ES-I3 (cell line): ENCODE measurements around the gene ANP32B.
"Not testable (repeated sequence)": the region's sequence is repeated elsewhere in the genome, so short reads cannot be mapped to it uniquely, and the experiment has no call there.

Experiments used
- H3K36me3 ChIP-seq: 2 replicates; pipeline ENCODE4 v1.6.1; 2013; ENCODE audit warnings: mild to moderate bottlenecking, low read length, control low read depth, moderate library complexity; ENCODE audit not compliant: insufficient read depth
- H3K4me1 ChIP-seq: 2 replicates; pipeline ENCODE4 v1.6.1; 2013; ENCODE audit warnings: mild to moderate bottlenecking, control low read depth, low read length; ENCODE audit not compliant: insufficient read depth
- H3K9ac ChIP-seq: 2 replicates; pipeline ENCODE4 v1.6.1; 2013; ENCODE audit warnings: low read depth, mild to moderate bottlenecking, low read length, moderate library complexity
- H3K9me3 ChIP-seq: 2 replicates; pipeline ENCODE4 v1.6.1; 2013; ENCODE audit warnings: mild to moderate bottlenecking, low read length, moderate library complexity; ENCODE audit not compliant: control insufficient read depth, insufficient read depth

The ANP32B gene

GRCh38 chr9:98017306-98017705, 34.2 kb downstream of the ANP32B start:
- H3K9ac ChIP-seq: no peak overlapping the region
- H3K4me1 ChIP-seq: no peaks in the 10 kb centered on the region
- no peaks in the 10 kb centered on the region for H3K9me3 ChIP-seq
- peaks cover 17% of the 10 kb centered on the region for H3K36me3 ChIP-seq

DNA sequence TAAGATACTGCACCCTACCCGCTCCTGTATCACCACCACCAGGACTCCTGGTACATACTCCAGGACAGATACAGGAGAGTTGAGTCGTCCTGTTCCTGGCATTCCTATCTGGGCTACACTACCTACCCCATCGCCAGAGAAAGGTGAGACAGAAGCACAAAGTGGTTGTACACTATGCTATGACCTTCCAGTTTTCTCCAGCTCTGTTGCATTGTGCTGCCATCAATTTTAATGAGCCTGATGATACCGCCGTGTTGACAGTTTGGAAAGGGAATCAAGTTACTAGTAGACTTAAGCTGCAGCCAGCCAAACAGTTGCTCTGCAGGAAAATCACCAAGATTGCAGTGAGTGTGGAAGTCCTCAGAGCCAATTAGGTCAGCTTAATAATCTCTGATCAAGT, 35.2 kb downstream of the ANP32B start:
- no peak overlapping the region for H3K9ac ChIP-seq
- no peaks in the 10 kb centered on the region for H3K9me3 ChIP-seq
- peaks cover 15% of the 10 kb centered on the region for H3K36me3 ChIP-seq
- H3K4me1 ChIP-seq: no peaks in the 10 kb centered on the region

GRCh38 chr9:98019098-98019497, 36.0 kb downstream of the ANP32B start:
- no peak overlapping the region for H3K9ac ChIP-seq
- H3K9me3 ChIP-seq: no peaks in the 10 kb centered on the region
- H3K36me3 ChIP-seq: peaks cover 9% of the 10 kb centered on the region
- no peaks in the 10 kb centered on the region for H3K4me1 ChIP-seq

DNA sequence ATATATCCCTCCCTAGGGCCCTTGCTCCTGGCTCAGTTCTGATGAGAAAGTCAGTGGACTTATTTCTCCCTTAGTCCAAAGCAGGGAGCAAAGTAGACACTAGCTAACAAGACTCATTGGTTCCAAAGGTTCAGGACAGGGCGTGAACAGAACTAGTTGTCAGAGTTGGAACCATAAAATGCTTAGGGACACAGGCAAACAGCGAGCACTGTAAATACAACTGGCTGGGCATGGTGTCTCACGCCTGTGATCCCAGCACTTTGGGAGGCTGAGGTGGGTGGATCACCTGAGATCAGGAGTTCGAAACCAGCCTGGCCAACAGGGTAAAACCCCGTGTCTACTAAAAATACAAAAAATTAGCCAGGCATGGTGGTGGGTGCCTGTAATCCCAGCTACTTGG, 36.7 kb downstream of the ANP32B start:
- not testable (repeated sequence) for H3K36me3 ChIP-seq, H3K9me3 ChIP-seq, H3K9ac ChIP-seq, H3K4me1 ChIP-seq

GRCh38 chr9:98020476-98021145, 37.5 kb downstream of the ANP32B start:
- Histone ChIP-seq H3K9ac (no peak overlapping the region), H3K36me3 (peaks cover 7% of the 10 kb centered on the region), H3K4me1 (no peaks in the 10 kb centered on the region), H3K9me3 (no peaks in the 10 kb centered on the region)

DNA sequence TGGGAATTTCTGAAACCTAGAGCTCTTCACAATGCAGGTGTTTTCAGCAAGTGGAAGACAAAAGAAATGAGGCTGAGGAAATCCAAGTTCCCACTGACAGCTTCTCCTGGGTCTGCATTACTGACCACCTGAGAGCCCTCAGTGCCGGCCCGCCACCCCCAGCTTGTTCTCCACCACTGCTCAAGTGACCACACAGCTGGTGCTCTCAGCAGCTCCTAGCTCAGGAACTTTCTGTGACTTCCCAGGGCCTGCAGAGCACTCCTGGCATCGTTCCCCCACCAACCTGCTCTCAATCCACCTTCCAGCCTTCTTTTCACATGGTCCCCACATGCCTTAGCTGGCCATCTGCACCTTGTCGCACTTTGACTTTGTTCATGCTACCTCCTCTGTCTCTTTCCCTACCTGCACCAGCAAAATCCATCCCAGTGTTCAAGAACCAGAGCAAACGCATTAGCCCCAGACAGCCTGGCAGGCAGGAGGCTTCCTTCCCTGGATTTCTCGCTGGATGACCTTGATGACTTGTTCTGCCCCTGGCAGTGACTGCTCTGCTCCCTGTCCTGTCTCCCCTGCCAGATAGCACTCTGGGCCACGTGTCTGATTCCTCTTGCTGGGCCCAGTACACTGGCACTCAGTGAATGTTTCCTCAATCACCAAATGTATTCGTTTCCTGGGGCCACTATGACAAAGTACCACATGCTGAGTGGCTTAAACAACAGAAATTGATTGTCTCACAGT, 38.3 kb downstream of the ANP32B start:
- Histone ChIP-seq H3K9ac (no peak overlapping the region), H3K4me1 (0 out of 2 replicates have a peak, but pooled peaks cover 5% of the 10 kb centered on the region), H3K9me3 (no peaks in the 10 kb centered on the region), H3K36me3 (peaks cover 4% of the 10 kb centered on the region; the same call in 1 of the 2 replicates)

DNA sequence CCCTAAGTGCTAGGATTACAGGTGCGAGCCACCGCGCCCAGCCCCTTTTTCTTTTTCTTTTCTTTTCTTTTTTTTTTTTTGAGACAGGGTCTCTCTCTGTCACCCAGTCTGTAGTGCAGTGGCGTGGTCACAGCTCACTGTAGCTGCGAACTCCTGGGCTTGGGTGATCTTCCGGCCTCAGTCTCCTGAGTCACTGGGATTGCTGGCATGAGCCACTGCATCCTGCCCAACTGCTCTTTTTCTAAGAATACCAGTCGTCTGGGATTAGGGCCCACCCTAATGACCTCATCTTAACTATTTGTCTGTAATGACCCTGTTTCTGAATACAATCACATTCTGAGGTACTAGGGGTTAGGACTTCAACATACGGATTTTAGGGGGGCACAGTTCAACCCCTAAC, 39.3 kb downstream of the ANP32B start:
- no peaks in the 10 kb centered on the region for H3K9me3 ChIP-seq
- no peak overlapping the region for H3K9ac ChIP-seq
- H3K36me3 ChIP-seq: no peaks in the 10 kb centered on the region; the same call in 1 of the 2 replicates
- 0 out of 2 replicates have a peak, but pooled peaks cover 5% of the 10 kb centered on the region for H3K4me1 ChIP-seq

DNA sequence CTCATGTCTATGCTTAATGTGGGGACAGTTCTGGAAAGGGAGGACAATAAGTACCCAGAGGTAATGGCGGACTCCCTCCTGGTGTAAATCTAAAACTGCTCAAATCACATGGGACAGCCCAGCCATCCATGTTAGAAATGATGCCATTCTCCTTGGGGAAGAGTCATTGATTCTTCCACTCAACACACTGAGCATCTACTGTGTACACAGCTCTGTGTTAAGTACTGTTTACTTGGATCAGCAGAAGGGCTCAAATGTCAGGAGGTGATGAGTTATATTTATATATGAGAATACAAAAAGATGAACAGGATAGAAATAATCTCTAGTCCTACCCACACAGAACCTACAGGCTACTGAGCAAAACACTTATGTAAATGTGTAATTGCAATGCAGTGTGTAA, 41.6 kb downstream of the ANP32B start:
- H3K9ac ChIP-seq: no peak overlapping the region
- no peaks in the 10 kb centered on the region for H3K9me3 ChIP-seq
- H3K4me1 ChIP-seq: 0 out of 2 replicates have a peak, but pooled peaks cover 5% of the 10 kb centered on the region
- H3K36me3 ChIP-seq: no peaks in the 10 kb centered on the region; the same call in 1 of the 2 replicates

DNA sequence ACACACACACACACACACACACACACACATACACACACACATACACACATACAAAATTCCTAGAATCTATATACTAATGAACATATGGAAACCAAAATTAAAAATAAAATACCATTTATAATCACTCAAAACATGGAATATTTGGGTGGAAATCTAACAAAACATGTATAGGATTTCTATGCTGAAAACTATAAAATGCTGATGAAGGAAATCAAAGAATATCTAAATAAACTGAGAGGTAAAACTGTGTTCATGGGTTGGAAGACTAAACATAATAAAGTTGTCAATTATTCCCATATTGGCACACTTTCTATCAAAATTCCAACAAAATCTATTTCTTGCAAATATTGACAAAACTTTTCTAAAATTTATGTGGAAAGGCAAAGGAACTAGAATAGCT, 48.0 kb downstream of the ANP32B start:
- H3K4me1 ChIP-seq: 0 out of 2 replicates have a peak, but pooled peaks cover 2% of the 10 kb centered on the region
- H3K9ac ChIP-seq: no peak overlapping the region
- H3K36me3 ChIP-seq: no peaks in the 10 kb centered on the region
- no peaks in the 10 kb centered on the region for H3K9me3 ChIP-seq

DNA sequence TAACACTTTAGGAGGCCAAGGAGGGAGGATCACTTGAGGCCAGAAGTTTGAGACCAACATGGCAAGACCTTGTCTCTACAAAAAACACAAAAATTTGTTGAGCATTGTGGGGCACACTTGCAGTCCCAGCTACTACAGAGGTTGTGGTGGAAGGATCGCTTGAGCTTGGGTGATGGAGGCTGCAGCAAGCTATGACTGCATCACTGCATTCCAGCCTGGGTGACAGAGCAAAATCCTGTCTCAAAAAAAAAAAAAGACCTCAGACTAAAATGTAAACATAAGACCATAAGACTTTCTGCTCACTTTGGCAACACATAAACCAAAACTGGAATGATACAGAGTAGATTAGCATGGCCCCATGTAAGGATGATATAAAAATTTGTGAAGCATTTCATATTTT, 48.8 kb downstream of the ANP32B start:
- H3K36me3 ChIP-seq: no peaks in the 10 kb centered on the region
- no peak overlapping the region for H3K9ac ChIP-seq
- no peaks in the 10 kb centered on the region for H3K4me1 ChIP-seq

DNA sequence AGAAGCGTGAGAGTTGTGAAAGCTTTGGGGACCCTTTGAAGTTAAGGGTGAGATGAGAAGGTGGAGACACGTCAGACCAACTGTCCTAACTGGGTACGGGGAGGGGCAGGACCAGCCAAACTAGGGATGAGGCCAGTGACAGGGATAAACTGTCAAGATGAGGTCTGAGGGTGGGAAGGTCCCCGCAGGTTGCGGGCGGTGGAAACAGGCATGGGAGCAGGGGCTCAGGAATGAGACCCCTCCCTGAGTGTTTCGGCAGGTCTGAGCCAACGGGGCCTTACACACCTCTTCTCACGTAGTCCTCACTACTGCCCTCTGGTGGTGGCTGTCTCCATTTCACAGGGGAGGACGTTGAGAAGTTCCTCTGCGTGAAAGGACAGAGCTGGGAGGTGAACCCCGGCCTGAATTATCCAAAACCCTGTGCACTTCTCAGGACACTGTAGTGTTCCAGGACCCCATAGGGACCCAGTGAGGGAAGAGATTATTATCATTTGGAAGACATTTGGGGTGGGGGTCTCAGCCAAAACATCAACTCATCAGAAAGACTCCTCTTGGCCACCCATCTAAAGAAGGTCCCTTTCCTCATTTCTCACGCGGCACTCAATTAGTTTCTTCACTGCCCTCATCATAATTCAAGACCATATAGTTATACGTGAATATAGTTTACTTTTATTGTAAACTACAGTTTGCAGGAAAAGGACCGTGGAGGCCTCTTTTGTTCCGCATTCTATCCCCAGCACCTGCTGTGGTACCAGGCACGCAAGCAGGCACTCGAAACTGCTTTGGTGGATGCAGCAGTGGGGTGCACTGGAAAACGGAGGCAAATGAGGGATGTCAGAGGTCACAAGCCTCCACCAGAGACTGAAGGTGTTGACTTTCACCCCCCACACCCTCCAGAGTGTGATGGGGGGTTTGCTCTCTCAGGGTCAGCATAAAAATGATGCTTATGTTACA, 51.7 kb downstream of the ANP32B start:
- no peak overlapping the region; the same call in 1 of the 2 replicates for H3K9ac ChIP-seq
- H3K4me1 ChIP-seq: no peaks in the 10 kb centered on the region
- H3K36me3 ChIP-seq: no peaks in the 10 kb centered on the region
- no peaks in the 10 kb centered on the region for H3K9me3 ChIP-seq

More for the DNA sequence above, 48.8 kb downstream of the ANP32B start:
- no peaks in the 10 kb centered on the region for H3K9me3 ChIP-seq

- no peak overlapping the region for H3K9ac ChIP-seq
- H3K36me3 ChIP-seq: no peaks in the 10 kb centered on the region
- H3K4me1 ChIP-seq: no peaks in the 10 kb centered on the region
- H3K9me3 ChIP-seq: no peaks in the 10 kb centered on the region
These were observed 54.2 kb downstream of the ANP32B start for GRCh38 chr9:98037357-98037756.

DNA sequence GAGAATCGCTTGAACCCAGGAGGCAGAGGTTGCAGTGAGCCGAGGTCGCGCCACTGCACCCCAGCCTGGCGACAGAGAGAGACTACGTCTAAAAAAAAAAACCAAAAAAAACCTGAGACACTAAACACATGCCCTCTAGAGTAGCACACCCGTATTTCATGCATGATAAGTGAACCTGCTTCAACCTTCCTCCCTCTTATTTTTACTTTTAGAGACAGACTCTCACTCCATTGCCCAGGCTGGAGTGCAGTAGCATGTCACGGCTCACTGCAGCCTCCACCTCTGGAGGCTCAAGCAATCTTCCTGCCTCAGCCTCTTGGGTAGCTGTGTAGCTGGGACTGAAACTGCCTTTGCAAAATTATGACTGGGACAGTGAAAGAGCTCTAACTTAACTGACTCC, 55.8 kb downstream of the ANP32B start:
- no peaks in the 10 kb centered on the region for H3K4me1 ChIP-seq
- no peak overlapping the region for H3K9ac ChIP-seq
- no peaks in the 10 kb centered on the region for H3K36me3 ChIP-seq
- H3K9me3 ChIP-seq: no peaks in the 10 kb centered on the region

DNA sequence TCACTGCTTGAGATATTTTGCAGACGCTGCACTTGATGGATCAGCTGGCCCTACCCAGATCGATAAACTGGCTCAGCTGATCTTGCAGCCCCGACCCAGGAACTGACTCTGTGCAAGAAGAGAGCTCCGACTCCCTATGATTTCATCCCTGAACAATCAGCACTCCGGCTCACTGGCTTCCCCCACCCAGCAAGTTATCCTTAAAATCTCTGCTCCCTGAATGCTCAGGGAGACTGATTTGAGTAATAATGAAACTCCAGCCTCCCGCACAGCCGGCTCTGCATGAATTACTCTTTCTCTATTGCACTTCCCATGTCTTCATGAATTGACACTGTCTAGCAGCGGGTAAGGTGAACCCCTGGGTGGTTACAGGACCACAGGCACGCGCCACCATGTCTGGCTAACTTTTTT, 56.5 kb downstream of the ANP32B start:
- Histone ChIP-seq H3K36me3 (no peaks in the 10 kb centered on the region), H3K9me3 (no peaks in the 10 kb centered on the region), H3K9ac (no peak overlapping the region)

More for the DNA sequence above, 56.5 kb downstream of the ANP32B start:
- H3K4me1 ChIP-seq: no peaks in the 10 kb centered on the region
